NAMALWA (cell line): Measurements from ENCODE around the gene DECR2.

Experiments
- DNase-seq: peaks from one replicate; pipeline ENCODE4 v3.0.0-alpha.2; 2015; ENCODE audit warnings: low spot score

The DECR2 gene

GRCh38 chr16:444027-444426 lies 42.3 kb downstream of the DECR2 start:
- DNase-seq = no peak

- DNase-seq = no peak
Observed at GRCh38 chr16:445566-445965, 43.9 kb downstream of the DECR2 start.

GRCh38 chr16:450385-450784 lies 48.7 kb downstream of the DECR2 start:
- DNase-seq = no peak

GRCh38 chr16:450785-451512 lies 49.3 kb downstream of the DECR2 start:
- DNase-seq = no peak

GRCh38 chr16:454397-454940 lies 52.8 kb downstream of the DECR2 start:
- DNase-seq = no peak

GRCh38 chr16:455453-455852 lies 53.8 kb downstream of the DECR2 start:
- DNase-seq = no peak

GRCh38 chr16:456891-457483 lies 55.3 kb downstream of the DECR2 start:
- no peak for DNase-seq

- DNase-seq = no peak
Observed at GRCh38 chr16:457732-458400, 56.2 kb downstream of the DECR2 start.

GRCh38 chr16:459761-460160 lies 58.1 kb downstream of the DECR2 start:
- DNase-seq = no peak

GRCh38 chr16:460787-461186 lies 59.1 kb downstream of the DECR2 start:
- no peak for DNase-seq
